OCI-LY7 (cell line): ENCODE results near the gene GATAD2B. TPM values are rescaled to one million over a fixed set of nuclear protein-coding genes. Genes with fewer than 3 reads are reported as not detected.

Experiments used
- BruUV-seq: library from RNA; stranded (reverse); fragments of 400-500 nt; replicated peaks from 2 replicates; lab custom pipeline; 2021; lab: Mats Ljungman, UMichigan
- CTCF ChIA-PET: fragments of 300-600 bp; sonication (Branson Sonifier 250); formaldehyde crosslinking; loops from one replicate; lab custom pipeline; 2022; ENCODE audit warnings: antibody characterized with exemption; ENCODE audit not compliant: unreplicated experiment; lab: Charles Lee
- POLR2A ChIA-PET: fragments of 300-600 bp; sonication (Branson Sonifier 250); formaldehyde crosslinking; loops from one replicate; lab custom pipeline; 2022; ENCODE audit warnings: antibody characterized with exemption; lab: Charles Lee
- DNase-seq: peaks from one replicate; pipeline ENCODE4 v3.0.0-alpha.2; 2015; ENCODE audit warnings: low spot score
- H2AFZ ChIP-seq: fragments of 200-600 bp; sonication (generic), shearing (Covaris generic); 2 replicates; pipeline ENCODE4 v1.6.1; 2014; ENCODE audit warnings: mild to moderate bottlenecking, antibody characterized with exemption, low read length, moderate library complexity
- H3K27ac ChIP-seq: fragments of 200-600 bp; sonication (generic); 2 replicates; pipeline ENCODE4 v1.5.1; 2014; ENCODE audit warnings: mixed run types, low read depth, mild to moderate bottlenecking, moderate library complexity, low read length, inconsistent platforms; ENCODE audit not compliant: poor library complexity, severe bottlenecking
- H3K36me3 ChIP-seq: fragments of 200-600 bp; sonication (generic); 2 replicates; pipeline ENCODE4 v1.6.1; 2014; ENCODE audit warnings: mild to moderate bottlenecking, antibody characterized with exemption, low read length, moderate library complexity, mixed read lengths; ENCODE audit not compliant: insufficient read depth
- H3K4me1 ChIP-seq: fragments of 200-600 bp; sonication (generic); 2 replicates; pipeline ENCODE4 v1.5.1; 2014; ENCODE audit warnings: mild to moderate bottlenecking, low read length; ENCODE audit not compliant: insufficient read depth, poor library complexity, severe bottlenecking
- H3K4me2 ChIP-seq: fragments of 200-600 bp; sonication (generic); 2 replicates; pipeline ENCODE4 v1.6.1; 2014; ENCODE audit warnings: mild to moderate bottlenecking, low read length
- H3K4me3 ChIP-seq: fragments of 200-600 bp; sonication (generic); 2 replicates; pipeline ENCODE4 v1.5.1; 2014; ENCODE audit warnings: mild to moderate bottlenecking, low read depth, low read length; ENCODE audit not compliant: poor library complexity, severe bottlenecking
- H3K79me2 ChIP-seq: fragments of 200-600 bp; sonication (generic); 2 replicates; pipeline ENCODE4 v1.6.1; 2016; ENCODE audit warnings: low read depth, mild to moderate bottlenecking, low read length, moderate library complexity, mixed read lengths; ENCODE audit not compliant: insufficient read depth
- H3K9me2 ChIP-seq: fragments of 200-600 bp; sonication (generic); 2 replicates; pipeline ENCODE4 v1.6.1; 2016; ENCODE audit warnings: mild to moderate bottlenecking, low read length, mixed read lengths; ENCODE audit not compliant: insufficient read depth
- H3K9me3 ChIP-seq: fragments of 200-600 bp; sonication (generic); 2 replicates; pipeline ENCODE4 v1.6.1; 2014; ENCODE audit warnings: mild to moderate bottlenecking, mixed run types, low read length, mixed read lengths
- H4K20me1 ChIP-seq: fragments of 200-600 bp; sonication (generic); 2 replicates; pipeline ENCODE4 v1.6.1; 2014; ENCODE audit warnings: mild to moderate bottlenecking, antibody characterized with exemption, low read length, moderate library complexity, mixed read lengths; ENCODE audit not compliant: insufficient read depth
- EZH2phosphoT487 ChIP-seq: fragments of 200-600 bp; sonication (generic); IDR thresholded peaks from 2 replicates; pipeline ENCODE4 v1.6.1; 2018; ENCODE audit warnings: low read depth, borderline replicate concordance, mild to moderate bottlenecking, mixed run types, antibody characterized with exemption, low read length, moderate library complexity, mixed read lengths
- intact Hi-C: fragments of 100-400 bp; cut with micrococcal nuclease; formaldehyde crosslinking; loops from one replicate; pipeline ENCODE4 v1.10.0; 2022; ENCODE audit not compliant: unreplicated experiment
- total RNA-seq, 2 experiments: library from RNA; depleted of rRNA in 1 of 2; stranded (reverse); fragments of >200 nt in 1 of 2; shearing (Covaris generic) in 1 of 2; gene quantifications; 2 replicates each; pipeline ENCODE4 v1.2.3, GENCODE V29; 2014 to 2022
- TF ChIP-seq, protein P1 (sequence below): fragments of 200-600 bp; sonication (generic); conservative IDR thresholded peaks from 2 replicates; pipeline ENCODE4 v1.5.1; 2014; ENCODE audit warnings: mild to moderate bottlenecking, antibody characterized with exemption, low read length, moderate library complexity, mixed read lengths

Gene GATAD2B
- total RNA-seq, 2 experiments from 2014 or later, result 11.2 to 65.2 TPM

DNA sequence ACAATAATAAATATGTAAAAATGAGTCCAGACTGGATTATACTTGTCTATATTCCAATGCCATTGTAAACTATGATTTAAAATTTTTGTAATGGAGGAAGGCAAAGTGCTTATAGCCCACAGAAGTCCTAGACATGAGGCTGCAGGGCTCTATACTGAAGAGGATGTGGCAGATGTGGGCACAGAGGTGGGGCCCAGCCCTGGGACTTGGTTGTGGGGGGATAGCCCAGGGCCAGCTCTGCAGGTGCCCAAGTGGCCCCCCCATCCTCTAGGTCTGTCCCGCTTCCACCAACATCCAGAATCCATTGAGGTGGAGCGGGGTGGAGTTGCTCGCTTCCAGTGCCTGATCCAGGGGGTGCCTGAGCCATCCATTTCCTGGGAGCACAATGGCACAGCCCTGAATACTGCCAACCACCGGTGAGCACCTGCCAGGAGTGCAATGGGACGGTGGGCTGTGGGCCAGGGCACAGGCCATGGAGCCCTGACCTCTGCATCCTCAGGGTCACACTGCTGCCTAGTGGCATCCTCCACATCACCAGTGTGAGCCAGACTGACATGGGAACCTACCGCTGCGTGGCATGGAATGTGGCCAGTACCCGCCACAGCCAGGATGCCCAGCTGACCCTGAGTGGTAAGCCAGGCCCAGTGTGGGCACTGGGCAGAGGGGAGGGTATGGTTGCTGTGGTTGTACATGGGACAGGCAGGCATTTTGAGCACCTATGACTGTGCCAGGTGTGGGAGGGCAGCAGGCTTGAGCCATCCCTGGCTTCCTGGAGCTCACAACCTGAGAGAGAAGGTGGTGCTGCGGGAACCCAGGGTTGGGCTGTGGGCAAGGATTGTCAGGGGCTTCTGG is 126.6 kb downstream of the GATAD2B start:
- intact Hi-C loops, result loop anchor here (2.0 kb wide), 1 partner anchor 127 kb away; the partner anchor contains the start of gene GATAD2B
- CTCF ChIA-PET, result no interaction called here
- H3K4me1 ChIP-seq, result peaks cover 14% of the 10 kb centered on the region
- no peak overlapping the region for H3K4me3 ChIP-seq
- no peak overlapping the region for H3K27ac ChIP-seq
- no peak overlapping the region for H3K4me2 ChIP-seq
- H3K36me3 ChIP-seq, result no peaks in the 10 kb centered on the region
- BruUV-seq, result no TSS peak
- H3K79me2 ChIP-seq, result no peaks in the 10 kb centered on the region
- H4K20me1 ChIP-seq, result no peaks in the 10 kb centered on the region
- TF ChIP-seq EZH2phosphoT487, result no peak
- TF ChIP-seq, protein P1, sequence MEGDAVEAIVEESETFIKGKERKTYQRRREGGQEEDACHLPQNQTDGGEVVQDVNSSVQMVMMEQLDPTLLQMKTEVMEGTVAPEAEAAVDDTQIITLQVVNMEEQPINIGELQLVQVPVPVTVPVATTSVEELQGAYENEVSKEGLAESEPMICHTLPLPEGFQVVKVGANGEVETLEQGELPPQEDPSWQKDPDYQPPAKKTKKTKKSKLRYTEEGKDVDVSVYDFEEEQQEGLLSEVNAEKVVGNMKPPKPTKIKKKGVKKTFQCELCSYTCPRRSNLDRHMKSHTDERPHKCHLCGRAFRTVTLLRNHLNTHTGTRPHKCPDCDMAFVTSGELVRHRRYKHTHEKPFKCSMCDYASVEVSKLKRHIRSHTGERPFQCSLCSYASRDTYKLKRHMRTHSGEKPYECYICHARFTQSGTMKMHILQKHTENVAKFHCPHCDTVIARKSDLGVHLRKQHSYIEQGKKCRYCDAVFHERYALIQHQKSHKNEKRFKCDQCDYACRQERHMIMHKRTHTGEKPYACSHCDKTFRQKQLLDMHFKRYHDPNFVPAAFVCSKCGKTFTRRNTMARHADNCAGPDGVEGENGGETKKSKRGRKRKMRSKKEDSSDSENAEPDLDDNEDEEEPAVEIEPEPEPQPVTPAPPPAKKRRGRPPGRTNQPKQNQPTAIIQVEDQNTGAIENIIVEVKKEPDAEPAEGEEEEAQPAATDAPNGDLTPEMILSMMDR, result no peak
- H2AFZ ChIP-seq, result no peak overlapping the region
- POLR2A ChIA-PET, result interaction anchor here (1.2 kb wide), 1 partner anchor 192 kb away, joined by 3 read pairs; no protein-coding TSS in a partner anchor
- no peaks in the 10 kb centered on the region for H3K9me3 ChIP-seq
- no peak for DNase-seq
- H3K9me2 ChIP-seq, result no peaks in the 10 kb centered on the region

DNA sequence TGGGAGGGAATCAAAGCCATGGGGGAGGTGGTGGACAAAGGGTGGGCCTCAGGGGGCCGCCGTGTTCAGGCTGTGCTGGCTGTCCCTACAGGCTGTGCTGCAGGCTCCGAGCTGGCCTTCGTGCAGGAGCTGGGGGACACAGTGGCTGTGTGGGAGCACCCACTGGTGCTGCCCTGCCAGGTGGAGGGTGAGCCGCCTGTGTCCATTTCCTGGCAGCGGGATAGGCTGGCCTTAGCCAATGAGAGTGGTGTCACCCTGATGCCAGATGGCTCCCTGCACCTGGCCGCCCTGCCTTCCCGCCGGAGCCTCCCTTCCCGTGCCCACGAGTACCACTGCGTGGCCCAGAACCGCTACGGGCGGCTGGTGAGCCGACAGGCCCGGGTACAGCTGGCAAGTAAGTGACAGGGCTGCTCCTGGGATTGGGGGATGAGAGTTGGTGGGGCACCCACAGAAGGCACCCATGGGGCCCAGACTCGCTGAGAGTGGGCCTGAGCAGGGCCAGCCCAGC is 127.4 kb downstream of the GATAD2B start:
- Histone ChIP-seq H3K27ac (no peak overlapping the region), H3K9me2 (no peaks in the 10 kb centered on the region), H4K20me1 (no peaks in the 10 kb centered on the region), H3K9me3 (no peaks in the 10 kb centered on the region), H2AFZ (no peak overlapping the region), H3K36me3 (no peaks in the 10 kb centered on the region), H3K4me3 (no peak overlapping the region), H3K4me2 (no peak overlapping the region), H3K4me1 (peaks cover 22% of the 10 kb centered on the region), H3K79me2 (no peaks in the 10 kb centered on the region)
- TF ChIP-seq, protein P1, result no peak
- no peak for TF ChIP-seq EZH2phosphoT487
- no peak for DNase-seq
- CTCF ChIA-PET, result no interaction called here
- intact Hi-C loops, result no loop called here
- POLR2A ChIA-PET, result no interaction called here
- BruUV-seq, result no TSS peak
